Activated CD4-positive, alpha-beta T cell treated with anti-CD3 and anti-CD28 coated beads for 36 hours (primary cell): ENCODE data around the gene TM2D1. TPM values are rescaled to one million over a fixed set of nuclear protein-coding genes. Genes with fewer than 3 reads are reported as not detected.
A peak's percentile ranks its signal among the peaks of the same experiment; 100 is the strongest.
"Not testable (repeated sequence)": the region's sequence is repeated elsewhere in the genome, so short reads cannot be mapped to it uniquely, and the experiment has no call there.

Source experiments
- ATAC-seq: fragments of 200-7000 bp; cut with Tn5 transposase; one replicate; pipeline ENCODE4 v1.10.0; 2021; ENCODE audit warnings: mild to moderate bottlenecking, moderate library complexity
- CTCF ChIA-PET: fragments of 350-600 bp; sonication (Branson Sonifier 250); formaldehyde crosslinking; loops from one replicate; lab custom pipeline; 2021; ENCODE audit warnings: antibody characterized with exemption; lab: Charles Lee
- POLR2A ChIA-PET: fragments of 350-600 bp; sonication (Branson Sonifier 250); formaldehyde crosslinking; loops from one replicate; lab custom pipeline; 2021; ENCODE audit warnings: antibody characterized with exemption, inconsistent platforms; lab: Charles Lee
- DNase-seq: peaks from one replicate; pipeline ENCODE4 v3.0.0-alpha.2; 2020
- H3K27ac Mint-ChIP-seq: one replicate; pipeline ENCODE4 v1.8.0; 2021; ENCODE audit warnings: mixed read lengths
- H3K27me3 Mint-ChIP-seq: one replicate; pipeline ENCODE4 v1.8.0; 2021; ENCODE audit warnings: mixed read lengths
- H3K36me3 Mint-ChIP-seq: one replicate; pipeline ENCODE4 v1.8.0; 2021; ENCODE audit warnings: low read depth, mixed read lengths
- H3K4me1 Mint-ChIP-seq: one replicate; pipeline ENCODE4 v1.8.0; 2021; ENCODE audit warnings: mixed read lengths
- H3K4me3 Mint-ChIP-seq: one replicate; pipeline ENCODE4 v1.8.0; 2021; ENCODE audit warnings: mild to moderate bottlenecking, moderate library complexity, mixed read lengths
- H3K9me3 Mint-ChIP-seq: one replicate; pipeline ENCODE4 v1.8.0; 2021; ENCODE audit warnings: low read depth, mixed read lengths
- intact Hi-C, 2 experiments: fragments of 100-400 bp; cut with DNase I in 1 of 2; cut with micrococcal nuclease in 1 of 2; formaldehyde crosslinking; loops; one replicate each; pipeline versions ENCODE4 v1.14.2 to v1.15.1; 2022 to 2024; cut with DNase I, micrococcal nuclease
- total RNA-seq, 2 experiments: library from RNA; stranded (reverse); gene quantifications; one replicate each; pipeline ENCODE4 v1.2.3, GENCODE V29; 2021

TM2D1 gene
- total RNA-seq, 2 experiments from 2014 or later, result 20.8 to 26.4 TPM

DNA sequence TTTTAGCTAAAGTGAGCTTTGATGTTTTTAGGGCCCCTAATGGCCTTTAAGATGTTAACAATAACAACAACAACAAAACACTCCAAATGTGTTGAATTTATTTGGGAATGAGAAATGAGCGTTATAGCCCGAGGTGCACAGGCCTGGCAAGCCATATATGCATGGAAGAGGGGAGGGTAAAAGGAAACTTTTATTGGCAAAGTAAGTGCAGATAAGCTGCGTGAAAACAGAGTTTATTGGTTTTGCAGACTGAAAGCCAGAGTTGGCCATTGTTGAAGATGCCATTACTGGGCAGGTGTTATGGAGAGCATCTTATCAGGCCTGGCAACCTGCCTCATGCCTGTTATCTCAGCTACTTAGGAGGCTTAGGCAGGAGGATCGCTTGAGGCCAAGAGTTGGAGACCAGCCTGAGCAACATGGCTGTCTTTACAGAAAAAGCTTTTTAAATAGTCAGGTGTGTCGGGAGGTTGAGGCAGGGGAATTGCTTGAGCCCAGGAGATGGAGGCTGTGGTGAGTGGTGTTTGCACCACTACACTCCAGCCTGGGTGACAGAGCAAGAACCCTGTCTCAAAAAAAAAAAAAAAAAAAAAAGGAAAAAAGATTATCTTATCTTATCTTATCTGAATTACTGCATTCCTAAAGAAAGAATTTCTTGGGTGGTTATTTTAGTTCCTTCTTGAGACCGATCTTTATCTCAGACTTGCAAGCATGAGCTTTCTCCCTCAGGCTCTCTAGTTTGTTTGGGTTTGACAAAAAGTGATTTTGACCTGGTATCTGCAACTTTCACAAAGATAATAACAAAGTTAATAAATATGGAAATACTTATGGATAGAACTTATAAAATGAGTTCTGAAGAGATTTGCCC lies 19.0 kb upstream of the TM2D1 start:
- CTCF ChIA-PET, result interaction anchor here (0.6 to 0.8 kb wide), 2 partner anchors 18 to 24 kb away, joined by 3 read pairs; partner anchors contain the start of gene TM2D1
- intact Hi-C loops, result loop anchor here in 1 of 2 experiments (2.0 to 5.0 kb wide), 3 partner anchors 39 to 693 kb away; partner anchors contain the start of gene USP1
- Mint-ChIP-seq H3K9me3 (no peaks in the 10 kb centered on the region), H3K27ac (peak overlapping the region; percentile 23), H3K36me3 (no peaks in the 10 kb centered on the region), H3K4me3 (peak overlapping the region; percentile 62), H3K4me1 (peaks cover 29% of the 10 kb centered on the region), H3K27me3 (no peaks in the 10 kb centered on the region)
- DNase-seq (no peak), ATAC-seq (no peak)
- POLR2A ChIA-PET, result interaction anchor here (0.6 to 1.2 kb wide), 2 partner anchors 19 to 255 kb away, joined by 4 to 5 read pairs; partner anchors contain the start of gene TM2D1

DNA sequence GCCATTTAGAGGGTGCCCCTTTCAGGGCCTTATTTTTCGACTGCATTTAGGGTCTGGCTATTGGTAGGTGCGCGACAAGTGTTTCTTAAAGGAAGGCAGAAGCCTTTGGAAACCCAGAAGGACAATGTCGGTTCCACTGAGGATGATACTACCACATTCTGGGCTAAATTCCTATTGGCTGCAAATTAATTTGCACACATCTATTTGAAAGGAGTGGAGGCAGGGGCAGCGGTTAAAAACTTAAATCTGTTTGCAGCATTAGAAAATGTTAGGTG lies 18.4 kb upstream of the TM2D1 start:
- intact Hi-C loops, result loop anchor here in 1 of 2 experiments (2.0 to 5.0 kb wide), 3 partner anchors 39 to 694 kb away; partner anchors contain the start of gene USP1
- ATAC-seq, result no peak
- Mint-ChIP-seq H3K4me1 (peaks cover 29% of the 10 kb centered on the region), H3K27me3 (no peaks in the 10 kb centered on the region), H3K36me3 (no peaks in the 10 kb centered on the region), H3K27ac (peak overlapping the region; percentile 65), H3K9me3 (no peaks in the 10 kb centered on the region), H3K4me3 (peak overlapping the region; percentile 62)
- ChIA-PET CTCF (no interaction called here), POLR2A (interaction anchor here (1.2 kb wide), 1 partner anchor 18 kb away, joined by 4 read pairs; the partner anchor contains the start of gene TM2D1)
- DNase-seq, result no peak

DNA sequence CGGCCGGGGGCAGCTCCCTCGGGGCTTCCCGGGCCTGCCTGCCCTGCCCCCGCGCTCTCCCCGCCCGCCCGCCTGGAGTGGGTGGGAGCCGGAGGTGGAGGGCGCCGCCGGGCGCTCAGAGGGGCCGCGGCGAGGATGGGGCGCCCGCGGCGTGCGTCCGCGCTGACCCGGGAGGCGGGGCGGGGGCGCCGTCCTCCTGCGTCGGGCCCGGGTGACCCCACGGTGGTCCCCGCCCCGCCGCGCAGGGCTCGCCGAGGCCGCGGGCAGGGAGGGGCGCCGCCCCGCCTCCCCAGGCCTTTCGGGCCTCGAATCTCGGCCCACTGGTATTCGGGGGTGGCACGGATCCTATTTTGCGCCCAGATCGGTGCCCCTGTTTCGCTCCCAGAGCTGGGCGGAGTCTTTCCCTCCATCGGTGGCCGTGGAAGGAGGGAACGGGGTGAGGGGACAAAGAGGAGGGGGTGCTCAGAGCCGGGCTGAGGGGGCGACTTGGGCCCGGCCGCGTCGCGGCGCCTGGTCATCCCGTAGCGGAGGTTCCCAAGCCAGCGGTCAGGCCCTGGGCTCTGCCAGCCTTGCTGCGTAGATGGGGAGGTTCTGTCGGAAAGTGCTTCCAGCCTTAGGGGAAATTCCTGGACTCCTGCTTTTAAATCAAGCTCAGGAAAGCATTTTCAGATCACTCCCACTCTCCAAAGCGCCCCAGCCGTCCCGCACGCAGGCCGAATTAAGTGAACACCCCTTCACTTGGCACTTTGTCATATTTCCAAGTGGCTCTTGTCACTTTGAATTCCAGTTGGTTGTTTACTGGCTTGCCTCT lies 17.9 kb upstream of the TM2D1 start:
- no peaks in the 10 kb centered on the region for H3K9me3 Mint-ChIP-seq
- H3K27me3 Mint-ChIP-seq, result no peaks in the 10 kb centered on the region
- no peaks in the 10 kb centered on the region for H3K36me3 Mint-ChIP-seq
- ChIA-PET CTCF (interaction anchor here (1.0 kb wide), 1 partner anchor 110 kb away, joined by 3 read pairs; no protein-coding TSS in a partner anchor), POLR2A (interaction anchor here (1.2 kb wide), 1 partner anchor 18 kb away, joined by 4 read pairs; the partner anchor contains the start of gene TM2D1)
- H3K4me1 Mint-ChIP-seq, result peaks cover 29% of the 10 kb centered on the region
- H3K4me3 Mint-ChIP-seq, result peak overlapping the region; percentile 86
- ATAC-seq, result peak; percentile 52
- intact Hi-C loops, result loop anchor here (1.0 to 5.0 kb wide), 4 partner anchors 18 to 694 kb away; partner anchors contain the start of genes TM2D1 (in 2 of the 2) and USP1 (in 1 of the 2)
- DNase-seq, result no peak
- peak overlapping the region; percentile 65 for H3K27ac Mint-ChIP-seq

DNA sequence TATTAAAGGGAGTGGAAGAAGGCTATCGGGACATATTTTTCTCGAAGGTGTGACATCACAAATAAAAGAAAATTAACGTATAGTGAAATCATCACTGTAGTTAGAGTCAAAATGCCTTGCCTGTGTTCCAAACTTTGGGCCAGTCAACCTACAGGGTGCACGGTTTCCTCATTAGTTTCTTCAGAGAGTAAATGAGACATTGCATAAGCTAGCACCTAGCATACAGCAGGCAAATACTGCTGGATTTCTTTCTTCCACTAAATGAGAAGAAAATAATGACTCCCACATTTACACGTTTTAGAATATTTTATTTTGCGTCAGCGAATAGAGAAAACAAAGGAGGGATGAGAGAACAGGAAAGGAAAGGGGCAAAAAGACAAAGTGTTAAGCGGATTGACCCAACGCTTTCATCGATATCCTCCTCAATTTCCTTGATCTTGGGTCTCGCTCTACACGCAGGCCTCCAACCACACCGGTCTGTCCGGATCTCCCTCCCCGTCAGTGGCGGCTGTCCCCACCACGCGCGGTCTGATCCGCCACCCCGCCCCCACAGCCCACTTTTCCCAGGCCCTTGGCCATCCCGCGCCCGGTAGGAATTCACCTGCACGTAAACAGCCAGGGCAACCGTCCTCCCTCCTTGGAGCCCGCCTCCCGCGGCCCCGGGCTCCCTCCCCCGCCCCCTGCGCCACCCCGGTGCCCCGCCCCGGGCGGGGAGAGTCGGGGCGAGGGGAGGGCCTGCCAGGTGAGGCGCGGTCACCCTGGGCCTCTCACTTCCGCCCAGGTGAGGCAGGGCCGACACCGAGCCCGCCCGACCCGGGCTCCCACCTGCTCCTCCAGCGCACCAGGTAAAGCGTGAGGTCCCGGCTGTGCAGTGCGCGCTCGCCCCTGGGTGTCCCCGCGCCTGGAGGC lies 17.0 kb upstream of the TM2D1 start, which contains the start of gene PATJ:
PATJ (plus strand) TSS at position 770 of the 909 bp plus-strand sequence. CDS start 20,413 bp downstream, outside the sequence.
- Mint-ChIP-seq H3K36me3 (no peaks in the 10 kb centered on the region), H3K27me3 (no peaks in the 10 kb centered on the region), H3K27ac (peak within 1 kb of the TSS; percentile 92), H3K9me3 (no peaks in the 10 kb centered on the region), H3K4me1 (peaks cover 24% of the 10 kb centered on the region), H3K4me3 (peak within 1 kb of the TSS; percentile 86)
- intact Hi-C loops, result loop anchor here (1.0 to 5.0 kb wide), 4 partner anchors 17 to 695 kb away; partner anchors contain the start of genes TM2D1 (in 2 of the 2) and USP1 (in 1 of the 2)
- peak; percentile 77 for DNase-seq
- POLR2A ChIA-PET, result interaction anchor here (0.5 to 1.2 kb wide), 2 partner anchors 17 to 777 kb away, joined by 3 to 4 read pairs; partner anchors contain the start of gene TM2D1
- CTCF ChIA-PET, result interaction anchor here (1.0 kb wide), 1 partner anchor 111 kb away, joined by 3 read pairs; no protein-coding TSS in a partner anchor
- ATAC-seq, result peak; percentile 85

DNA sequence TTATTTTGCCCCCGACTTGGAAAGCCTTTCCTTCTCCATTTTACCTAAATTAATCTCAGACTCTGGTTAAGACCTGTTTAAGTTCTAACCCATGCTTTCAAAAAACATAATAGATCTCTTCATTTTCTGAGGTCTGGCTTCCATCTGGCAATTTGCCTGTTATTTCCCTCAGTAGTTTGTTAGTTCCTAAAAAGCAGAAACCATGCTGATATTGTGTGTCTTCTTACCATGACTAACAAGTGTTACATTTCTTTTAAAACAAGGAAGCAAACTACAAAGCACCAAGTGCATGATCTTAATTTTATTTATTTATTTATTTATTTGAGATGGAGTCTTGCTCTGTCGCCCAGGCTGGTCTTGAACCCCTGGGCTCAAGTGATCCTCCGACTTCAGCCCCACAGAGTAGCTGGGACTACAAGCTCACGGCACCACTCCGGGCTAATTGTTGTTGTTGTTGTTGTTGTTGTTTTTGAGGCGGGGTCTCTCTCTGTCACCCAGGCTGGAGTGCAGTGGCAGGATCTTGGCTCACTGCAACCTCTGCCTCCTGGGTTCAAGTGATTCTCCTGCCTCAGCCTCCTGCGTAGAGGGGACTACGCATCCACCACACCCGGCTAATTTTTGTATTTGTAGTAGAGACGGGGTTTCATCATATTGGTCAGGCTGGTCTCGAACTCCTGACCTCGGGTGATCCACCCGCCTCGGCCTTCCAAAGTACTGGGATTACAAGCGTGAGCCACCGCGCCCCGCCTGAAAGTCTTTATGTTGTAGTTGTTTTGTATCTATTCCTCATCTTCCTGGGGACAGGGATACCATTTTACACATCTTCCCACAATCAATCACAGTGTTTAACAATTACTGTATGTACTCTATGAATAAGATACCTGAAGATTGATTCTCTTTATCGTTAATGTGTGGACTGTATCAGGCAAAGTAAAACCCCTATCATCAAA lies 16.1 kb upstream of the TM2D1 start:
- Mint-ChIP-seq H3K4me1 (peaks cover 23% of the 10 kb centered on the region), H3K27me3 (no peaks in the 10 kb centered on the region), H3K9me3 (no peaks in the 10 kb centered on the region), H3K27ac (peak overlapping the region; percentile 92), H3K4me3 (peak overlapping the region; percentile 86), H3K36me3 (no peaks in the 10 kb centered on the region)
- DNase-seq (no peak), ATAC-seq (no peak)
- CTCF ChIA-PET, result no interaction called here
- intact Hi-C loops, result loop anchor here in 1 of 2 experiments (5.0 kb wide), 2 partner anchors 664 to 696 kb away; partner anchors contain the start of gene USP1
- POLR2A ChIA-PET, result no interaction called here

DNA sequence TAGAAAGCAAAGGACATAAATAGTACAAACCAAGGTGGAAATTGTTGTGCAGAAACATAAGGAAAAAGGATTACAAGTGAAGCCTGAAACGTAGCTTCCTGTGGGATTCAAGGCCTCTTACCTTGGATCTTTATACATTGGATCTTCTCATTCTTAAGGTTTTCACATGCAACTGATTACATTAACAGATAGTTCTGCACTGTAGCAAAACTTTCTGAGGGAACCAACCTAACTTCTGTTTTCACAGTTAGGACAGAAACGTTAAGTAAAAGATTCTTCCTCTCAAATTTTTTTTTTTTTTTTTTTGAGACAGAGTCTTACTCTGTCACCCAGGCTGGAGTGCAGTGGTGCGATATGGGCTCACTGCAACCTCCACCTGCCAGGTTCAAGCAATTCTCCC lies 7.8 kb upstream of the TM2D1 start:
- Mint-ChIP-seq H3K9me3 (no peaks in the 10 kb centered on the region), H3K27me3 (no peaks in the 10 kb centered on the region), H3K36me3 (no peaks in the 10 kb centered on the region), H3K4me3 (no peak overlapping the region), H3K27ac (no peak overlapping the region), H3K4me1 (peaks cover 2% of the 10 kb centered on the region)
- DNase-seq, result no peak
- ATAC-seq, result no peak
- intact Hi-C loops, result no loop called here
- POLR2A ChIA-PET, result interaction anchor here (0.6 kb wide), 2 partner anchors 70 to 689 kb away, joined by 5 to 10 read pairs; no protein-coding TSS in a partner anchor
- CTCF ChIA-PET, result interaction anchor here (0.6 kb wide), 1 partner anchor 36 kb away, joined by 3 read pairs; no protein-coding TSS in a partner anchor

DNA sequence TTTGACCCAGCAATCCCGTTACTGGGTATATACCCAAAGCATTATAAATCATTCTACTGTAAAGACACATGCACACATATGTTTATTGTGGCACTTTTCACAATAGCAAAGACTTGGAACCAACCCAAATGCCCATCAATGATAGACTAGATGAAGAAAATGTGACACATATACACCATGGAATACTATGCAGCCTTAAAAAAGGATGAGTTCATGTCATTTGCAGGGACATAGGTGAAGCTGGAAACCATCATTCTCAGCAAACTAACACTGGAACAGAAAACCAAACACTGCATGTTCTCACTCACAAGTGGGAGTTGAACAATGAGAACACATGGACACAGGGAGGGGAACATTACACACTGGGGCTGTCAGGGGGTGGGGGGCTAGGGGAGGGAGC lies 5.7 kb upstream of the TM2D1 start:
- H3K36me3 Mint-ChIP-seq, DNase-seq, H3K4me3 Mint-ChIP-seq, ATAC-seq, H3K27me3 Mint-ChIP-seq, CTCF ChIA-PET, intact Hi-C loops, POLR2A ChIA-PET, H3K27ac Mint-ChIP-seq, H3K9me3 Mint-ChIP-seq, H3K4me1 Mint-ChIP-seq: not testable (repeated sequence)

DNA sequence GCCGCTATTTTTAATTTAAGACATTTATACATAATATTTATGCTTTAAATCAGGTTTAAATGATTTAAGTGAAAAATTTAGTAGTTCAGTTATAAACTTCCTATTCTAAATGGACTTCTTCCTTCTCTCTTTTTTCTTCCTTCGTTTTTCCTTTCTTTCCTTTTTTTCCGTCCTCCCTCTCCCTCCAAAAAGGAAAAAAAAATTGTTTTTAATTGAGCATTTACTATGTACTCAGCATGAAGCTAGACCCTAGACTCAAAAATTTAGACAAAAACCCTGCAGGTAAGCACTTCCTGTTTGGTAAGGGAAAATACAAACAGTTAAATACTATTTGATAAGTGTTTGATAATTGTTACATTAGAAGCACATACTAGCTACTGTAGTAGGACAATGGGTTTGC lies 2.6 kb upstream of the TM2D1 start:
- H3K36me3 Mint-ChIP-seq, result peaks cover 7% of the 10 kb centered on the region
- DNase-seq, result no peak
- H3K27ac Mint-ChIP-seq, result no peak overlapping the region
- no peak overlapping the region for H3K4me3 Mint-ChIP-seq
- POLR2A ChIA-PET, result no interaction called here
- H3K27me3 Mint-ChIP-seq, result no peaks in the 10 kb centered on the region
- peaks cover 13% of the 10 kb centered on the region for H3K4me1 Mint-ChIP-seq
- ATAC-seq, result no peak
- H3K9me3 Mint-ChIP-seq, result no peaks in the 10 kb centered on the region
- intact Hi-C loops, result loop anchor here (5.0 to 10.0 kb wide), 4 partner anchors 125 to 957 kb away; partner anchors contain the start of gene DOCK7 (in 1 of the 2)
- CTCF ChIA-PET, result no interaction called here

DNA sequence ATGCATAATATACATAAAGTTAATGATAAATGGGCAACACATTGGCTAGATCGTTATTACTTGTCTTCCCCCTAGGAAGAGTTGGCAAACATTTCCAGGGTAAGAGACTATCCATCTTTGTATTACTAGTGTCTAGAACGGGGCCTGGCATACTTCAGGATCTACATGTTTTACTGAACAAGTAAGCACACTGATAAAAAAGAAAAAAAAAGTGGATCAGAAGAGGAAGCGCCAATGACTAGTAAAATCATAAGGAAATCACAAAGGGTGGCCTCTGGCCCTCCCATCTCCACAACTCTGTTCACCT lies 482 bp downstream of the TM2D1 start:
- no peaks in the 10 kb centered on the region for H3K9me3 Mint-ChIP-seq
- ChIA-PET CTCF (no interaction called here), POLR2A (no interaction called here)
- peaks cover 17% of the 10 kb centered on the region for H3K4me1 Mint-ChIP-seq
- H3K4me3 Mint-ChIP-seq, result peak overlapping the region; percentile 97
- peak overlapping the region; percentile 98 for H3K27ac Mint-ChIP-seq
- DNase-seq (no peak), ATAC-seq (no peak)
- H3K36me3 Mint-ChIP-seq, result peaks cover 9% of the 10 kb centered on the region
- intact Hi-C loops, result loop anchor here (2.0 to 10.0 kb wide), 5 partner anchors 58 to 960 kb away; partner anchors contain the start of genes DOCK7 (in 1 of the 2) and NFIA (in 1 of the 2)
- H3K27me3 Mint-ChIP-seq, result no peaks in the 10 kb centered on the region
